DOHH2 (cell line): ENCODE data around the gene TBL1X.

Experiments used
- H3F3A ChIP-seq: fragments of 200-600 bp; sonication (generic), shearing (Covaris generic); 2 replicates; pipeline ENCODE4 v1.6.0; 2016; ENCODE audit warnings: antibody characterized with exemption, mild to moderate bottlenecking; ENCODE audit not compliant: control insufficient read depth, insufficient read depth
- H3K27ac ChIP-seq: fragments of 200-600 bp; sonication (generic); 2 replicates; pipeline ENCODE4 v1.5.1; 2014; ENCODE audit warnings: low read depth, mild to moderate bottlenecking, low read length, moderate library complexity
- H3K27me3 ChIP-seq: fragments of 200-600 bp; sonication (generic); 2 replicates; pipeline ENCODE4 v1.6.1; 2014; ENCODE audit warnings: mild to moderate bottlenecking, low read length, mixed read lengths; ENCODE audit not compliant: control insufficient read depth
- H3K36me3 ChIP-seq: fragments of 200-600 bp; sonication (generic); 2 replicates; pipeline ENCODE4 v1.6.1; 2014; ENCODE audit warnings: mild to moderate bottlenecking, low read length, moderate library complexity, mixed read lengths; ENCODE audit not compliant: control insufficient read depth
- H3K4me1 ChIP-seq: fragments of 200-600 bp; sonication (generic); 2 replicates; pipeline ENCODE4 v1.6.1; 2014; ENCODE audit warnings: mild to moderate bottlenecking, low read length, mixed read lengths; ENCODE audit not compliant: control insufficient read depth
- H3K4me2 ChIP-seq: fragments of 200-600 bp; sonication (generic); 2 replicates; pipeline ENCODE4 v1.6.0; 2014; ENCODE audit warnings: mild to moderate bottlenecking, low read length, moderate library complexity
- H3K4me3 ChIP-seq: fragments of 200-600 bp; sonication (generic); 2 replicates; pipeline ENCODE4 v1.5.1; 2014; ENCODE audit warnings: mild to moderate bottlenecking, low read length, mixed read lengths
- H3K79me2 ChIP-seq: fragments of 200-600 bp; sonication (generic); 2 replicates; pipeline ENCODE4 v1.6.1; 2014; ENCODE audit warnings: mild to moderate bottlenecking, low read length, mixed read lengths; ENCODE audit not compliant: control insufficient read depth
- H3K9me2 ChIP-seq: fragments of 200-600 bp; sonication (generic); replicated peaks from 2 replicates; pipeline ENCODE4 v1.6.1; 2014; ENCODE audit warnings: mild to moderate bottlenecking, low read length, mixed read lengths; ENCODE audit not compliant: control insufficient read depth
- H3K9me3 ChIP-seq: fragments of 200-600 bp; sonication (generic); 2 replicates; pipeline ENCODE4 v1.6.1; 2014; ENCODE audit warnings: antibody characterized with exemption, low read length, mixed read lengths; ENCODE audit not compliant: control insufficient read depth, insufficient read depth
- H4K20me1 ChIP-seq: fragments of 200-600 bp; sonication (generic); 2 replicates; pipeline ENCODE4 v1.6.0; 2014; ENCODE audit warnings: low read depth, mild to moderate bottlenecking, antibody characterized with exemption, low read length, moderate library complexity; ENCODE audit not compliant: control insufficient read depth, insufficient read depth
- EZH2phosphoT487 ChIP-seq: fragments of 200-600 bp; sonication (generic); IDR thresholded peaks from 2 replicates; pipeline ENCODE4 v1.6.1; 2017; ENCODE audit warnings: borderline replicate concordance, mild to moderate bottlenecking, antibody characterized with exemption, low read length, moderate library complexity, mixed read lengths
- TF ChIP-seq, protein P1 (sequence below): fragments of 200-600 bp; sonication (generic); IDR thresholded peaks from one replicate; pipeline ENCODE4 v1.5.1; 2014; ENCODE audit warnings: antibody characterized with exemption, mild to moderate bottlenecking, low read depth, low read length; ENCODE audit not compliant: poor library complexity, severe bottlenecking

Gene TBL1X

DNA sequence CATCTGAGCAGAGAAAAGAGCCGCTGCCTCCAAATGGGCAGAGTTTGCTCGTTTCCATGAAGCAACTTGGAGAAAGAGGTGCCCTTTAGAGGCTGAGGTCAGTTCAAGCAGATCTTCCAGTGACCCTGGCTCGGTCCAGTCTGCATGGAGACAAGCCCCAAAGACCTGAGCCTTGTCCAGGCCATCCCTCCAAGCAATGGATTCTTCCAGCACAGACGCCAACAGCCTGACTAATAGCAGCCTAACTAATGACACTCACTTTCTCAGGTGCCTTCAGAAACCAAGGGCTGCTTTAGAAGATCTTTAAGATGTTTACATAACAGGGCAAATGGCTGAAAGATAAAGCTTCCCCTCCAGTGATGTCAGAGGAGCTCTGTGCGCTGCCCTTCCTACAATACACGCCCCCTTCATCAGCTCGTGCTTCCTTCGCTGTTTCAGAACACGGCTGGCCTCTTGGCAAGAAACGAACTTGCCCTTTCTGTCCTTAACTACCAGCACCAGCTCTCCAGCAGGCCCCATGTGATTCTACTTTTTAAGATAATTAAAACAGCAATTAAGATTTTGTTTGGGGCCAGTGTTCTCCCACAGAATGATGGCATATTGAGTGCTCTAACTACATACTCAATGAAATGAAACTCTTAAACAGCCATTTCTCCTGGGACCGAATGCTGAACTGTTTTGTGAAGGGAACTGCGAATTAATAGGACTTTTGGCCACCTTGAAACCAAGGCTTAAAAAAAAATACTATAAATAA, 181.8 kb downstream of the TBL1X start:
- Histone ChIP-seq H4K20me1 (no peaks in the 10 kb centered on the region), H3K9me3 (no peaks in the 10 kb centered on the region), H3K4me1 (no peaks in the 10 kb centered on the region), H3K9me2 (no peaks in the 10 kb centered on the region), H3K27me3 (no peaks in the 10 kb centered on the region), H3K27ac (no peak overlapping the region), H3K36me3 (no peaks in the 10 kb centered on the region), H3K4me2 (no peak overlapping the region), H3F3A (no peaks in the 10 kb centered on the region), H3K4me3 (no peak overlapping the region), H3K79me2 (no peaks in the 10 kb centered on the region)
- no peak for TF ChIP-seq EZH2phosphoT487
- TF ChIP-seq, protein P1, sequence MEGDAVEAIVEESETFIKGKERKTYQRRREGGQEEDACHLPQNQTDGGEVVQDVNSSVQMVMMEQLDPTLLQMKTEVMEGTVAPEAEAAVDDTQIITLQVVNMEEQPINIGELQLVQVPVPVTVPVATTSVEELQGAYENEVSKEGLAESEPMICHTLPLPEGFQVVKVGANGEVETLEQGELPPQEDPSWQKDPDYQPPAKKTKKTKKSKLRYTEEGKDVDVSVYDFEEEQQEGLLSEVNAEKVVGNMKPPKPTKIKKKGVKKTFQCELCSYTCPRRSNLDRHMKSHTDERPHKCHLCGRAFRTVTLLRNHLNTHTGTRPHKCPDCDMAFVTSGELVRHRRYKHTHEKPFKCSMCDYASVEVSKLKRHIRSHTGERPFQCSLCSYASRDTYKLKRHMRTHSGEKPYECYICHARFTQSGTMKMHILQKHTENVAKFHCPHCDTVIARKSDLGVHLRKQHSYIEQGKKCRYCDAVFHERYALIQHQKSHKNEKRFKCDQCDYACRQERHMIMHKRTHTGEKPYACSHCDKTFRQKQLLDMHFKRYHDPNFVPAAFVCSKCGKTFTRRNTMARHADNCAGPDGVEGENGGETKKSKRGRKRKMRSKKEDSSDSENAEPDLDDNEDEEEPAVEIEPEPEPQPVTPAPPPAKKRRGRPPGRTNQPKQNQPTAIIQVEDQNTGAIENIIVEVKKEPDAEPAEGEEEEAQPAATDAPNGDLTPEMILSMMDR, result no peak

DNA sequence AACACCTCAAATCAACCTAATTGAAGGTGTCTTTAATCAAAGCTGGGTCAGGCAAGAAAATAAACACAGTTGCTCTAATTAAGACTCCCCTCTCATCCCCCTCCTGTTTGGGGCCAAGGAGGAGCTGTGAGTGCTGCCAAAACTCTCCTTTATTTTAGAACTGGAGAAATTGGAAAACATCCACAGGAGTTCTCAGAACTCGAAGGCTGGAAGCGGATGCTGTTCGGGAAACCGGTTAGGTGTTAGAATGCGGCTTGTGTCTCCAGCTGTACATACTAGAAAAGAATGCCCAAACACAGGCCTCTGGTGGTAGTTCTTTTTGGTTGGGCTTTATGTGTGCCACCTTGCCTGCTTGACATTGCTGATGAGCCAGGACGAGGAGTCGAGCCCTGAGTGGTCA, 182.6 kb downstream of the TBL1X start:
- TF ChIP-seq, protein P1, result no peak
- no peak for TF ChIP-seq EZH2phosphoT487
- H3K4me2 ChIP-seq, result no peak overlapping the region
- H3K79me2 ChIP-seq, result no peaks in the 10 kb centered on the region
- H3K9me3 ChIP-seq, result no peaks in the 10 kb centered on the region
- H4K20me1 ChIP-seq, result no peaks in the 10 kb centered on the region
- H3K4me1 ChIP-seq, result no peaks in the 10 kb centered on the region
- no peak overlapping the region for H3K27ac ChIP-seq
- no peaks in the 10 kb centered on the region for H3K9me2 ChIP-seq
- H3F3A ChIP-seq, result no peaks in the 10 kb centered on the region
- H3K27me3 ChIP-seq, result no peaks in the 10 kb centered on the region
- no peaks in the 10 kb centered on the region for H3K36me3 ChIP-seq
- no peak overlapping the region for H3K4me3 ChIP-seq

DNA sequence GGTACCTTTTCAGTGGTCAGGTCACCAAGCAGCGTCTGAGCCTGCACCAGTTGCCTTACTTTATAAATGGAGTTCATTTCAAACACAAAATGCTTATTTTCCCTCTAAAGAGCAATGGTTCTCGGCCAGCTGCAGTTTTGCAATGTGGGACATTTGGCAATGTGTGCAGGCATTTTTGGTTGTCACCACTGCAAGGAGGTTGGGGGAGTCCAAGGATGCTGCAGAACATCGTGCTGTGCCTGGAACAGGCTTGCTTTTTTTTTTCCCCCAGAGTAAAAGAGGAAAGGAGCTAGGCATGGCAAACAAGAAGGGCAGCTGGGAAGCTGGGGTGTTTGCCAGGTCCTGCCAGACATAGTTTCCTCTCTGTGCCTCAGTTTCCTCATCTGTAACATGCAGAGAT, 185.2 kb downstream of the TBL1X start:
- Histone ChIP-seq H3K36me3 (no peaks in the 10 kb centered on the region), H3K4me2 (no peak overlapping the region), H3K27ac (no peak overlapping the region), H3K4me1 (no peaks in the 10 kb centered on the region), H3F3A (no peaks in the 10 kb centered on the region), H3K27me3 (no peaks in the 10 kb centered on the region), H3K79me2 (no peaks in the 10 kb centered on the region), H3K9me2 (no peaks in the 10 kb centered on the region), H3K9me3 (no peaks in the 10 kb centered on the region), H4K20me1 (no peaks in the 10 kb centered on the region), H3K4me3 (no peak overlapping the region)
- TF ChIP-seq, protein P1, result no peak
- no peak for TF ChIP-seq EZH2phosphoT487
